ENCODE measurements around the gene MAGEB1.

DNA sequence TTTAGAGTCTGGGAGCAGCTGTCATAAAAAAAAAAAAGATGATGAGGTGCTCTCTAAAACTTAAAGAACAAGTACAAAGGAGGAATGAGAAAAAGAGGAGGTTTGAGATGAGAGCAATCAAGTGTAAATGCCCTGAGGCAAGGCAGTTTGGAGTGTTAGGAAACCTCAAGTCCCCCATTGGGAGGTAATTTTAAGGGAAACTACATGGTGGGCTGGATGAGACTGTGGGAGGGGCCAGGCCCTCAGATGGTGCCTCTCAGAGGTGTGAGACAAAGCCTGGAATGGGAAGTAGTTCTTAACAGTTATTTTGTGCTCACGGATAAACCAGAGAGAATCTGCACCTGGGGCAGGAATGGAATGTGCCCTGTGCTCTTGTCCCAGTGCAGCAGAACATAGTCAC lies 18.4 kb upstream of the MAGEB1 start:
- TF ChIP-seq, protein P1, sequence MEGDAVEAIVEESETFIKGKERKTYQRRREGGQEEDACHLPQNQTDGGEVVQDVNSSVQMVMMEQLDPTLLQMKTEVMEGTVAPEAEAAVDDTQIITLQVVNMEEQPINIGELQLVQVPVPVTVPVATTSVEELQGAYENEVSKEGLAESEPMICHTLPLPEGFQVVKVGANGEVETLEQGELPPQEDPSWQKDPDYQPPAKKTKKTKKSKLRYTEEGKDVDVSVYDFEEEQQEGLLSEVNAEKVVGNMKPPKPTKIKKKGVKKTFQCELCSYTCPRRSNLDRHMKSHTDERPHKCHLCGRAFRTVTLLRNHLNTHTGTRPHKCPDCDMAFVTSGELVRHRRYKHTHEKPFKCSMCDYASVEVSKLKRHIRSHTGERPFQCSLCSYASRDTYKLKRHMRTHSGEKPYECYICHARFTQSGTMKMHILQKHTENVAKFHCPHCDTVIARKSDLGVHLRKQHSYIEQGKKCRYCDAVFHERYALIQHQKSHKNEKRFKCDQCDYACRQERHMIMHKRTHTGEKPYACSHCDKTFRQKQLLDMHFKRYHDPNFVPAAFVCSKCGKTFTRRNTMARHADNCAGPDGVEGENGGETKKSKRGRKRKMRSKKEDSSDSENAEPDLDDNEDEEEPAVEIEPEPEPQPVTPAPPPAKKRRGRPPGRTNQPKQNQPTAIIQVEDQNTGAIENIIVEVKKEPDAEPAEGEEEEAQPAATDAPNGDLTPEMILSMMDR (IDR thresholded peaks at IDR 0.05) = no peak
- TF ChIP-seq POLR2A (IDR thresholded peaks at IDR 0.05) = no peak

Measured in right lobe of liver (tissue), 4 donors.